Type B pancreatic cell (in vitro differentiated cells): ENCODE results near the gene CLDN4. TPM values are rescaled to one million over a fixed set of nuclear protein-coding genes. Genes with fewer than 3 reads are reported as not detected.
"Not testable (repeated sequence)": the region's sequence is repeated elsewhere in the genome, so short reads cannot be mapped to it uniquely, and the experiment has no call there.

Source experiments
- DNase-seq: peaks from one replicate; pipeline ENCODE4 v3.0.0; 2021; ENCODE audit warnings: mixed read lengths; ENCODE audit not compliant: unreplicated experiment; ENCODE audit errors: extremely low spot score
- H3K27ac Mint-ChIP-seq: 2 replicates; pipeline ENCODE4 v1.8.0; 2021; ENCODE audit warnings: mild to moderate bottlenecking, mixed read lengths
- H3K27me3 Mint-ChIP-seq: 2 replicates; pipeline ENCODE4 v1.8.0; 2021; ENCODE audit warnings: mixed read lengths
- H3K36me3 Mint-ChIP-seq: 2 replicates; pipeline ENCODE4 v1.8.0; 2021; ENCODE audit warnings: mixed read lengths
- H3K4me1 Mint-ChIP-seq: one replicate; pipeline ENCODE4 v1.8.0; 2021; ENCODE audit warnings: mixed read lengths; ENCODE audit not compliant: unreplicated experiment
- H3K4me3 Mint-ChIP-seq: 2 replicates; pipeline ENCODE4 v1.8.0; 2021; ENCODE audit warnings: mild to moderate bottlenecking, mixed read lengths
- H3K9me3 Mint-ChIP-seq: 2 replicates; pipeline ENCODE4 v1.8.0; 2021; ENCODE audit warnings: mixed read lengths
- total RNA-seq: library from RNA; stranded (reverse); gene quantifications from 2 replicates; pipeline ENCODE4 v1.2.1, GENCODE V29; 2021; ENCODE audit warnings: low replicate concordance
- TF ChIP-seq, protein P1 (sequence below): fragments of 200-600 bp; sonication (generic); conservative IDR thresholded peaks from 2 replicates; pipeline ENCODE4 v1.5.0; 2021; ENCODE audit warnings: antibody characterized with exemption, mild to moderate bottlenecking

CLDN4 gene
- total RNA-seq, 1 donor from 2014 or later: 223 TPM

DNA sequence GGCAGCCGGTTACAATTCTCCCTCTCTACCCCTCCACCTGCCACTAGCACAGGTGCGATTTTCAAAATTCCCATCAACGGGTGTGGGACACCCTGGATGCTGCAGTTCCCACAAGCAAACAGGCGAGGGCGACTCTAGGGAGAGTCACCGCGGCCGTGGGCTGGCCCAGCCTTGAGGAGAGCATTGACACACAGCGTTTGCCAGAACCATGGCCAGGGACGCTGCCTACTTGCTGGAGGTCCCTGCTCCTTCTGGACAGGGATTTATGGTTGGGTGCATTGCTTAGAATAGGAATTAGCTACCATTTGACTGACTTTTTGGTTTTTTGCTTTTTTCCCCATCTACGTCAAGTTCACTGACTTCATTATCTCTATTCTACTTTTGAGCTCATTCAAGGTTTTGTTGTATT, 19.0 kb upstream of the CLDN4 start:
- no peak for DNase-seq
- H3K9me3 Mint-ChIP-seq: no peaks in the 10 kb centered on the region
- H3K4me1 Mint-ChIP-seq: no peaks in the 10 kb centered on the region
- no peaks in the 10 kb centered on the region for H3K27me3 Mint-ChIP-seq
- peak overlapping the region; percentile 58 for H3K4me3 Mint-ChIP-seq
- peak overlapping the region; percentile 88 for H3K27ac Mint-ChIP-seq
- H3K36me3 Mint-ChIP-seq: no peaks in the 10 kb centered on the region
- TF ChIP-seq, protein P1, sequence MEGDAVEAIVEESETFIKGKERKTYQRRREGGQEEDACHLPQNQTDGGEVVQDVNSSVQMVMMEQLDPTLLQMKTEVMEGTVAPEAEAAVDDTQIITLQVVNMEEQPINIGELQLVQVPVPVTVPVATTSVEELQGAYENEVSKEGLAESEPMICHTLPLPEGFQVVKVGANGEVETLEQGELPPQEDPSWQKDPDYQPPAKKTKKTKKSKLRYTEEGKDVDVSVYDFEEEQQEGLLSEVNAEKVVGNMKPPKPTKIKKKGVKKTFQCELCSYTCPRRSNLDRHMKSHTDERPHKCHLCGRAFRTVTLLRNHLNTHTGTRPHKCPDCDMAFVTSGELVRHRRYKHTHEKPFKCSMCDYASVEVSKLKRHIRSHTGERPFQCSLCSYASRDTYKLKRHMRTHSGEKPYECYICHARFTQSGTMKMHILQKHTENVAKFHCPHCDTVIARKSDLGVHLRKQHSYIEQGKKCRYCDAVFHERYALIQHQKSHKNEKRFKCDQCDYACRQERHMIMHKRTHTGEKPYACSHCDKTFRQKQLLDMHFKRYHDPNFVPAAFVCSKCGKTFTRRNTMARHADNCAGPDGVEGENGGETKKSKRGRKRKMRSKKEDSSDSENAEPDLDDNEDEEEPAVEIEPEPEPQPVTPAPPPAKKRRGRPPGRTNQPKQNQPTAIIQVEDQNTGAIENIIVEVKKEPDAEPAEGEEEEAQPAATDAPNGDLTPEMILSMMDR: peak; percentile 81

DNA sequence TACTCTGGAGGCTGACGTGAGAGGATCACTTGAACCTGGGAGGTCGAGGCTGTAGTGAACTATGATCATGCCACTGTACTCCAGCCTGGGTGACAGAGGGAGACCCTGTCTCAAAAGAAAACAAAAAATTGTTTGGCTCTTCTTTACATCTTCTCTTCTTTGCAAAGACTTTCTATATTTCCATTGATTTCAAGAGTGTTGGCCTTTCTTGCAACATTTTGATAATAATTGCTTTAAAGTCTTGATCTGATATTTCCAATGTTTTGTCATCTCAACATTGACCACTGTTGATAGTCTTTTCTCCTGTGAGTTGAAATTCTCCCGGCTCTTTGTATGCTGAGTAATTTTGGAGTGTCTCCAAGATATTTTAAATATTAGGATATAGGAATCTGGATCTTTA, 17.8 kb upstream of the CLDN4 start:
- H3K27ac Mint-ChIP-seq: no peak overlapping the region
- no peaks in the 10 kb centered on the region for H3K27me3 Mint-ChIP-seq
- no peaks in the 10 kb centered on the region for H3K9me3 Mint-ChIP-seq
- H3K36me3 Mint-ChIP-seq: no peaks in the 10 kb centered on the region
- DNase-seq: no peak
- no peaks in the 10 kb centered on the region for H3K4me1 Mint-ChIP-seq
- no peak overlapping the region for H3K4me3 Mint-ChIP-seq
- TF ChIP-seq, protein P1: no peak

DNA sequence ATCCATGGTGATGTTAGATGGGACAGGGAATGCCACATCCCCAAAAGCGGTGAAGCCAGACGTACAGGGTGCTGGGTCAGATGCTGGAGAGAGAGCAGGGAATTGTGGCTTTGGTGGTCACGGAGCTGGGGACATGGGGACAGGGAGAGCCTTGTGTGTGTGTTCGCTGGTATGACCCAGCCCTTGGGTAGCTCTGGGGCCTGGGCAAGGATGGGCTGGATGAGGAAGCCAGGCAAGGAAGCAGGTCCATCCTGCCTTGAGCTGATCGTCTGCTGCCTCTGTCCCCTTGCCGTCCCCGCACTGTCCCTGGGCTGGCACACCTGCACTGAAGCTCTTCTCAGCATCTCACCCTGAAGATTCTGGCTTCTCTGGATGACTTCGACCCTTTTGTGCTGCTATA, 15.4 kb upstream of the CLDN4 start:
- no peak overlapping the region for H3K4me3 Mint-ChIP-seq
- no peaks in the 10 kb centered on the region for H3K4me1 Mint-ChIP-seq
- no peaks in the 10 kb centered on the region for H3K27me3 Mint-ChIP-seq
- no peaks in the 10 kb centered on the region for H3K9me3 Mint-ChIP-seq
- TF ChIP-seq, protein P1: no peak
- DNase-seq: no peak
- H3K27ac Mint-ChIP-seq: no peak overlapping the region
- no peaks in the 10 kb centered on the region for H3K36me3 Mint-ChIP-seq

DNA sequence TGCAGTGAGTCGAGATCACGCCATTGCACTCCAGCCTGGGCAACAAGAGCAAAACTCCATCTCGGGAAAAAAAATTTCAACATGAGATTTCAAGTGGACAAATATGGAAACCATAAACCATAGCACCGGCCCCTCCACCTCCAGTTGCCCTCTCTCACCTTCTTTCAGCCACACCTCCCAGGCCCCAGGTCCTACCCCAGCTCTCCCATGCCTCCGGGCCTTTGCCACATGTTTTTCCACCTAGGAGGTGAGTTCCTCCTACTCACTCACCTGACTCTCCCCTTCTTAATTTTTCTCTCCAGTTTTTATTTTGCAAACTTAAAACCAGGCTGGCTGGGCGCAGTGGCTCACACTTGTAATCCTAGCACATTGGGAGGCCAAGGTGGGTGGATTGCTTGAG, 13.7 kb upstream of the CLDN4 start:
- Mint-ChIP-seq H3K9me3 (no peaks in the 10 kb centered on the region), H3K4me3 (no peak overlapping the region)
- no peak for DNase-seq

DNA sequence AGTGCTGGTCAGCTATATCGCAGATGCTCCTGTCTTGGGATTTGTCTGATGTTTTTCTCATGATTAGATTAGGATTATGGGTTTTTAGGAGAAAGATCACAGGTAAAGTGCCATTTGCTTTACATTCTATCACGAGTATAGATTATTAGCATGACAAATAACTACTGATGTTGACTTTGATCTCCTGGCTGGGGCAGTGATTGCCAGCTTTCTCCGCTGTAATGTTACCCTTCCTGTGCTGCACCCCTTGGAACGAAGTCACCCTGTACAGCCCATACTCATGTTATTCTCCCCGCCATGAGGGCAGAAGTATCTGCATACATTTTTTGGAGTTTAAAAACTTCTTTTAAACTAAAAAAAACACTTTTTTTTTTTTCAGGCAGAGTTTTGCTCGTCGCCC, 10.8 kb upstream of the CLDN4 start:
- no peak for DNase-seq
- H3K9me3 Mint-ChIP-seq: no peaks in the 10 kb centered on the region
- H3K27me3 Mint-ChIP-seq: no peaks in the 10 kb centered on the region
- no peak overlapping the region for H3K4me3 Mint-ChIP-seq
- TF ChIP-seq, protein P1: no peak
- H3K4me1 Mint-ChIP-seq: peaks cover 10% of the 10 kb centered on the region
- no peaks in the 10 kb centered on the region for H3K36me3 Mint-ChIP-seq
- no peak overlapping the region for H3K27ac Mint-ChIP-seq

More for the DNA sequence above, 13.7 kb upstream of the CLDN4 start:
- Mint-ChIP-seq H3K27ac (no peak overlapping the region), H3K4me1 (no peaks in the 10 kb centered on the region), H3K36me3 (no peaks in the 10 kb centered on the region), H3K27me3 (no peaks in the 10 kb centered on the region)
- TF ChIP-seq, protein P1: no peak

DNA sequence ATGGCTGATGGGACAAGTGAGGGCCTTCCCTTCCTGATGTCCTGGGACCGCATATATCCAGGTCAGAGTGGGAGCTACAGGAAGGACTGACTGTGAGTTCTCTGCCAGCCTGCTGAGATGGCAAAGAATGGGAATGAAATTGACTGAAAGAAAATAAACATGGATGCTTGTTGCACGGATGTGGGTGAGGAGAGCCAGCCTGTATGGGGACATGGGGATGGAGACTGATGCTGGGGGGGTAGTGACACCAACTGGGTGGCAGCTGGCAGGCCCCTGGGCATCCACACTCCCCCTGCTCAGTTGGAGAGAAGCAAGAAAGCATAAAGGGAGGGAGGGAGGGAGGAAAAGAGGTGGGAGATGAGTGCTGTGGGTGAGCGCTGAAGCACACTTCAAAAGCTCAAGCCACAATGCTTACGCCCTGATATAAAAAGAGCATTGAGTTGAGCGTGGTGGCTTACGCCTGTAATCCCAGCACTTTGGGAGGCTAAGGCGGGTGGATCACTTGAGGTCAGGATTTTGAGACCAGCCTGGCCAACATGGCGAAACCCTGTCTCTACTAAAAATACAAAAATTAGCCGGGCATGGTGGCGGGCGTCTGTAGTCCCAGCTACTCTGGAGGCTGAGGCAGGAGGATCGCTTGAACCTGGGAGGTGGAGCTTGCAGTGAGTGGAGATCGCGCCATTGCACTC, 9.1 kb upstream of the CLDN4 start:
- DNase-seq, H3K36me3 Mint-ChIP-seq, H3K9me3 Mint-ChIP-seq, H3K27me3 Mint-ChIP-seq, H3K4me3 Mint-ChIP-seq: not testable (repeated sequence)
- peaks cover 14% of the 10 kb centered on the region for H3K4me1 Mint-ChIP-seq
- peak overlapping the region; percentile 89 for H3K27ac Mint-ChIP-seq
